Stimulated activated CD4-positive, alpha-beta T cell treated with anti-CD3 and anti-CD28 coated beads, Interleukin-15, amount 100 ng/mL, for 24 hours (primary cell): ENCODE measurements around the gene RPP25L.
"Not testable (repeated sequence)": the region's sequence is repeated elsewhere in the genome, so short reads cannot be mapped to it uniquely, and the experiment has no call there.

ENCODE experiments used
- DNase-seq: peaks from one replicate; pipeline ENCODE4 v3.0.0-alpha.2; 2020

Gene RPP25L, protein sequence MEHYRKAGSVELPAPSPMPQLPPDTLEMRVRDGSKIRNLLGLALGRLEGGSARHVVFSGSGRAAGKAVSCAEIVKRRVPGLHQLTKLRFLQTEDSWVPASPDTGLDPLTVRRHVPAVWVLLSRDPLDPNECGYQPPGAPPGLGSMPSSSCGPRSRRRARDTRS

DNA sequence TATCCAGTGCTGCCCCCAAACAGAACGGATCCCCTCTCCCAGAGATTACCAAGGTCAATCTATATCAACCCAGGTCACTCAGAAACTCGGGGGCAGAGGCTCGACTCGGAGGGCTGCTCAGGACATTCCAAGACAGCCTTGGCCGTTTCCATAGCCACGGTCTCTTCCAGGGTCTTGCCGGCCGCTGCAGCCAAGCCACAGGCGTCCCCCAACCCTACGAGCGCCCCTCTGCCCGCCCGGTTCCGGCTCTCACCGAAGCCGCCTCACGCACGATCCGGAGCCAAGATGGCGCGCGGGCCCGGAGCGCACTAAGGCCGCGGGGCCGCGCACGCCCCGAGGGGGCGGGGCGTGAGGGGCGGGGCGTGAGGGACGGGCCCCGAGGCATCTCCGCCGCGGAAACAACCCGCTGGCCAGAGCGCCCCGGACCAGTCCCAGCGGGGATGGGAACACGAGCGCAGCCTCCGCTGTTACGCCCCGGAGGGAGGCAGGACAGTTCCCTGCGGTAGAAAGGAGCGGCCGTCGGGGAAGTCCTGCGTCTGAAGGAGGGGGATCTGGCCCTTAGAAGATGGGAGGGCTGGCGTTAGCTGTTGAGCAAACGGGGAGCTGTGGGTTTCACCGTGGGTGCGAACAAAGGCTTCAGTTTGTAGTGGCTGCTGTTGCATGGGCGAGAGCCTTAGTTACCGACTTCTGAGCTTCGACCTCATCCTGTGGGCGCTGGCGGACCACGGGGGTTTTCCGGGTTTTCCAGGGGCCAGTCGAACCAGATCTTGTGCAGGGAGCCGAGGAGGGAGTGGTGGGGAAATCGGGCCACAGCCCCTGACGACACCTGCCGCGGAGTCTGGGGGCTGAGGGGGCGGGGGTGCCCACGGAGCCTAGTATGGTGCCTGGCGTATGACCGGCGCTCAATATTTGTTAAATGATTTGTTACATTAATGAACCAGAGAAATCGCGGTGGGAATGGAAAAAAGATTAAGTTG lies at the start of gene RPP25L:
RPP25L (minus strand) TSS at position 287 of the 977 bp plus-strand sequence. CDS start 801 bp downstream, outside the sequence.
- DNase-seq = peak; percentile 91

DNA sequence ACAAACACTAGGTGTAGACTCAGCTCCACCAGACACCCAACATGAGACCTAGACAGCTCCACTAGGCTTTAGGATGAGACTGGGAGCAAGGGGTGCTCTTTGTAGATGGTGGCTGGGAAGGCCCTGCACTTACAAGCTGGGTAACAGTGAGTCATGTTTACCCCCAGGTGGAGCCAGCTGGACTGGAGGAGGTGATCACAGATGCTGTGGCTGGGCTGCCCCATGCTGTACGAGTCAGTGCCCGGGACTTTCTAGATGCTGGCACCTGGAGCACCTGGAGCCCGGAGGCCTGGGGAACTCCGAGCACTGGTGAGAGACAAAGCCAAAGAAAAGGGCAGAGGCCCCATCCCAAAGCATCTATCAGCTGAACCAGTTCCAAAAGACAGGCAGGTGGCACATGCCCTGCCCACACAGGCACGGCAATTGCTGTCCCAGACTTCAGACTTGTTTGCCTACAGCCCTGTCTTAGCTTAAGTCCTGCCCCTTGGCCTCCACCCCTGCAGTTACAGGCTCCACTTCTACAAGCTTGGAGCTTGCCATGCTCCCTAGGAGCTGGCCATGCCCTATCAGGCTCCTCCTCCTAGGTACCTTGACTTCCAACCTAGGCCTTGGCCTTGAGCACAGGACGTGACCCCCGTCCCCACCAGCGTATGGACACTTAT lies 47.8 kb upstream of the RPP25L start:
- no peak for DNase-seq

GRCh38 chr9:34658461-34658860 lies 46.6 kb upstream of the RPP25L start:
- DNase-seq = no peak

GRCh38 chr9:34656992-34657391 lies 45.1 kb upstream of the RPP25L start:
- DNase-seq = no peak

- no peak for DNase-seq
These were observed 43.5 kb upstream of the RPP25L start for GRCh38 chr9:34655394-34655793.

DNA sequence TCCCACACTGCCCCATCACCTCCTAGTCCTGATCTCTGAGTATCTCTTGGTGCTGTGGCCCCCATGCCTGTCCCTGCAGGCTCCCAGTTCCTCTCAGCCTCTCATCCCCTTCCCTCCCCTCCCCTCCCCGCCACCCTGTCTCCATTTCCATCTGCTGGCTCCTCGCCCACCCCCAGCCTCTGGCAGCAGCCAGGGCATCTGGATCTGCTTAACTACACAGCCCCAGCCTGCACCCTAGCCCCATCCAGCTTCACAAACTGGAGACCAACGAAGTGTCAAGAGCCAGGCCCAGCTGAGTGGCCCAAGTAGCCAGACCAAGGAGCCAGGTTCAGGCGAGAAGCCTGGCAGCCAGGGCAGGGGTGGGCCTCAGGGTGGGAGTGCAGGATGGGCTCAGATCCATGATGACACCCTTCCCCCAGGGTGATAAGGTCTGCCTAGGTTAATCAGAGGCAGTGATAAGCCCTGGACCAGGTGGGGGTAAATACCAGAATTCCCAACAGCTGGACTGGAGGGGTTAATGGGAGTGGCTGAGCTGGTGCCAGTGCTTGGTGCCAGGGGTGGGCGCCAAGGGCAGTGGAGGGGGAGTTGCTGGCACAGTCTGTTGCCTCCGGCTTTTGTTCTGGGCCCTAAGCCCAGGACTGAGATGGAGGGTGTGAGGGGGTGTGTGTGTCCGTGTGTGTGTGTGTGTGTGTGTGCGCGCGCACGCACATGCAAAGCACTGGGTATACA lies 42.6 kb upstream of the RPP25L start:
- no peak for DNase-seq

DNA sequence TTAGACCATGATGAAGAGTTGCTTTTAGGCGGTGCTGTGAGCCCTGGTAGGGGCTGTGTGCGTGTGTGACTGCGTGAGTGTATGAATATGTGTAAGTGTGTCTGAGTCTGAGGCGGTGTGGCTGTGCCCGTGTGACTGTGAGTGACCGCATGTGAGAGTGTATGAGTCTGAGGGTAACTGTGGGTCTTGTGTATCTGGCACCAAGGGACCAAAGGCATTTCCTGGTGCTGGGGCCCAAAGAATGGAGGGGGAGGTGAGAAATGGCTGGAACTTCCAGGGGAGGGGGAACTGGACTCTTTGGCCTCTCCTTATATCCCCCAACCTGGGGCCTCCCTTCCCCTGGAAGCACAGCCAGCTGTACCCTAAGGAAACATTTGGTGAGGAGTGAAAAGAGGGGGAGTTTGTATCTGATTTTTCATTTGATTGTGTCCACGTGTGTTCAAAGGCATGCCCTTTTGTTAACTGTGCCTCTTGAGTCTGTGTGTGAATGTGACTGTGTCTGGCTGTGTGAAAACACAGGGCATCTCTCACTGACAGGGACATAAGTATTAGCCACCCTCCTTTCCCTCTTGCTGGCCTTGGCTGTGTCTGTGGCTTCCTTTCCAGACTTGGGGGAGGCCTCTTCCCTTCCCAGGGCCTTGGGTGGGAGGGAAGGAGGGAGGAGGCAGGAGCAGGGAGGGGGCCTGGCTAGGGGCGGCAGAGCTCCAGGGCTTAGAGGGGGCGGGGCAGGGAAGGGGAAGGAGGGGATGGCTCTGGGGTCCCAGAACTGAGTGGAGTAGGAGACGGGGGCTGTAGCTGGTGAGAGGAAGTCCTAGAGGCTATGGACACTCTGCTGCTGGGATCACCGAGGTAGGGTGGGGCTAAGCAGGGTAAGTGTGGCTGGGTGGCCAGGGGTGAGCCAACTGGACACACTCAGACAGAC lies 41.5 kb upstream of the RPP25L start:
- DNase-seq = no peak

DNA sequence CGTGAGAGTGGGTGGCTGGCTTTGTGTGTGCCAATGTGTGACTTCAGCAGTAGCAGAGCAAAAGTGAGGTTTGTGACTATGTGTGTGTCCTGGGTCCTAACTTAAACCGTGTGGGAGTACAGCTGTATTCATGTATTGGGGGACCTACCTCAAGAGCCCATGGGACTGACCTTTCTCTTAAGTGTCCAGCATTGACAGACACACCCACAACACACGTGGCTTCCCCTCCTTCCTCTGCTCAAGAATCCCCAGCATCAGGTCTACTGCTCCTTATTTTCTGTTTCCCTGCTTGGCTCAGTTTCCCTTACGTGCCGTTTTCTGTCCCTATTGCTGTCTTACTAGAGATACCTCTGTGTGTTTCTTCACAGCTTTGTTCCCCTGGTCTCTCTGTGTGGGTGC lies 40.7 kb upstream of the RPP25L start:
- no peak for DNase-seq

DNA sequence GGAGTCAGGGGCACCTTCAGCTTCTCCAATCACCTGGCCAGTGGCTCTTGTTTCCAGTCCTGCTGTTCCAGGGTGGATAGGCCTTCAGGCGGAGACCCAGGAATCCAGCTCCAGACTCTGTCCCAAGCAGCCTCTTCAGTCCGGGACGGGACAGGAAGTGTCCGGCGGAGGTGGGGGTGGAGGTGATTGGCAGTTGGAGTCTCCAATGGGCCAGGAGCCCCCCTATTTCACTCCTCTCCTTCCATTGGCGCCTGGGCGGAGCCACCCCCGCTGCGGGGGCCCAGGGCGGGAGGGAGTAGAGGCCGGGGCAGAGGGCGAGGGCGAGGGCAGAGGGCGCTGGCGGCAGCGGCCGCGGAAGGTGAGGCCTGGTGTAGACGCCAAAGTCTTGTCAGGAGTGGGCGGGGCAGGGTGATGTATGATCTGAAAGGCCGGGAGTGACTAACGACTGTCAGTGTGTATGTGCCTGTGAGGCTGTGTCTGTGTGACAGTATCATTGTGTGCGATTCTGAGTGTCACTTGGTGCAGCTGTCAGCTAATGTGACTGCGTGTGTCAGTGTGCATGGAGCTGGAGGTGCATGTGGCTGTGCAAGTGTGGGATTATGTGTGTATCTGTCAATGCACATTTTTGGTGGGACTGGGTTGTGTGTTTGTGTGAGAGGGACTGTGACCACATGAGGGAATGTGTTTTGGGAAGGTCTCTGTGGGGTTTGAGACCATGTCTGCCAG lies 40.1 kb upstream of the RPP25L start, which contains the start of gene IL11RA:
IL11RA (plus strand) TSS at position 310 of the 726 bp plus-strand sequence. CDS start 3,033 bp downstream, outside the sequence.
- DNase-seq = peak; percentile 80

DNA sequence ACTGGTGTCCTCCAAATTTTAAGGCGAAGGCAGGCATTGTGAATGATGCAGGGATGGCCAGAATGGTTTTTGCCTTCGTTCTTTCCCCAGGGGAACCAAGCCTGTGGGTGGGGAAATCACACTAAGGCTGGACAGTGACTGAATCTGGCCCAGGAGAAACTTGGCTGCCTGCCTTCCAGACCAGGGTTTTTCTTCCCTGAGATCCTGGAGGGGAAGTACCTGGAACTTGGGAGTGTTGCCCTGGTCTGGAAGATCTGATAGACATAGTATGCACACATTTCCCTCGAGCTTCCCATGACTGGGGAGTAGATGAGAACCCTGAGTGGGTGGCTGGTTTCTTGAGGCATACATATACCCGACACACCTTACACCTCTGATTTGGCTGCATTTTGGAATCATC lies 39.4 kb upstream of the RPP25L start:
- DNase-seq = no peak

DNA sequence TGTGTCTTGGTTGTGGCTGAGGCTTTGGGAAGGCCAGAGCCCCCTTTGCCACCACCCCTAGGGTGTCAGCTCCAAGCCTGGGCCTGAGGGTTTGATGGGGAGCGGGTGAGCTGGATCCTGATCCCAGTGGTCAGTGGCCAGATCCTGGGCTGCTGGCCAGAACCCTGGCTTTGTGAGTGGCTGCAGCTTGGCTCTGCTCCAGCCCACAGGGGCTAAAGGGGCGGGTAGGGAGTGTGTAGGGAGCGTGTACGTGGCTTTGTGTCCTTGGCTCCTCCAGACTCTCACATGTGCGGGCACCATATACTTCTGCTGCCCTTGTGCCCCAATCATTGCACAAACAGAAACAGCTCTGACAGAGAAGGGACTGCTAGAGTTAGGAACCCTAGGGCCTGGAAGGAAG lies 38.9 kb upstream of the RPP25L start:
- DNase-seq = no peak

GRCh38 chr9:34648673-34649072 lies 36.8 kb upstream of the RPP25L start:
- no peak for DNase-seq

GRCh38 chr9:34647651-34648050 lies 35.8 kb upstream of the RPP25L start:
- DNase-seq = no peak

- no peak for DNase-seq
These were observed 35.1 kb upstream of the RPP25L start for GRCh38 chr9:34647084-34647403.

GRCh38 chr9:34646211-34647083 lies 34.5 kb upstream of the RPP25L start, which contains the start of gene GALT:
Gene GALT, plus strand, starts transcription at chr9:34646675. Its CDS starts 30 bp downstream, at chr9:34646705.
- peak; percentile 99 for DNase-seq

- no peak for DNase-seq
These were observed 32.9 kb upstream of the RPP25L start for GRCh38 chr9:34644766-34645314.

DNA sequence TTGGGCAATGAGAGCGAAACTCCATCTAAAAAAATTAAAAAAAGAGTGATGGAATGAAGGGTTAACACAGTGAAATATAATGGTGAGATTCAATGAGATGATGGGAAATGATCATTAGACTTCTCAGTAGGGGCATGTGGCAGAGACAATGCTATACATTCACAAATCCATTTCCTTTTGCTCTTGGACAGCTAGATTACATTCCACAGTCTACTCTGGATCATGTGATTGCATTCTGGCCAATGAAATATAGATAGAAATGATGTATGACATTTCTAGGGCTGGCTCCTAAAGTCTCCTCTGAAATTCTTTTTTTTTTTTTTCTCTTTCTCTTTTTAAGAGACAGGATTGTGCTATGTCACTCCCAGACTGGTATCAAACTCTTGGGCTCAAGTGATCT lies 30.8 kb upstream of the RPP25L start:
- no peak for DNase-seq

DNA sequence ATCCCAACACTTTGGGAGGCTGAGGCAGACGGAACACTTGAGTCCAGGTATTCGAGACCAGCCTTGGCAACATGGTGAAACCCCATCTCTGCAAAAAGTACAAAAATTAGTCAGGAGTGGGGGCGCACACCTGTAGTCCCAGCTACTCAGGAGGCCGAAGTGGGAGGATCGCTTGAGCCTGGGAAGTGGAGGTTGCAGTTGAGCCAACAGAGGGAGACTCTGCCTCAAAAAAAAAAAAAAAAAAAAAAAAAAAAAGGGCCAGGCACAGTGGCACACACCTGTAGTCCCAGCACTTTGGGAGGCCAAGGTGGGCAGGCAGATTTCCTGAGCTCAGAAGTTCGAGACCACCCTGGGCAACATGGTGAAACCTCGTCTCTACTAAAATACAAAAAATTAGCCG lies 27.4 kb upstream of the RPP25L start:
- DNase-seq = not testable (repeated sequence)

- no peak for DNase-seq
These were observed 26.2 kb upstream of the RPP25L start for GRCh38 chr9:34638138-34638445.
